Suprapubic skin (tissue), 4 donors: Measurements from ENCODE around the gene PLAGL2. TPM values are rescaled to one million over a fixed set of nuclear protein-coding genes. Genes with fewer than 3 reads are reported as not detected.
A peak's percentile ranks its signal among the peaks of the same experiment; 100 is the strongest.

Experiments used
- DNase-seq, 2 donors: peaks; one replicate each; pipeline ENCODE4 v3.0.0-alpha.2; 2019; ENCODE audit warnings: low spot score in 2 of 2
- H3K27ac ChIP-seq: fragments of 200-600 bp; sonication (generic); one replicate; pipeline ENCODE4 v1.5.1; 2019
- H3K27me3 ChIP-seq: fragments of 200-600 bp; sonication (generic); one replicate; pipeline ENCODE4 v1.5.1; 2019
- H3K36me3 ChIP-seq: fragments of 200-600 bp; sonication (generic); one replicate; pipeline ENCODE4 v1.5.1; 2019
- H3K4me1 ChIP-seq: fragments of 200-600 bp; sonication (generic); one replicate; pipeline ENCODE4 v1.5.1; 2019
- H3K4me3 ChIP-seq: fragments of 200-600 bp; sonication (generic); one replicate; pipeline ENCODE4 v1.5.1; 2019; ENCODE audit warnings: mild to moderate bottlenecking
- H3K9me3 ChIP-seq: fragments of 200-600 bp; sonication (generic); one replicate; pipeline ENCODE4 v1.5.1; 2019
- EP300 ChIP-seq: sonication (generic); formaldehyde crosslinking; IDR thresholded peaks from one replicate; pipeline ENCODE4 v1.6.1; 2017; ENCODE audit warnings: antibody characterized with exemption
- POLR2A ChIP-seq, 2 donors: fragments of 450-650 bp; IDR thresholded peaks; one replicate each; pipeline ENCODE4 v1.6.1; 2017; ENCODE audit warnings: antibody characterized with exemption in 2 of 2, mild to moderate bottlenecking in 2 of 2, moderate library complexity in 2 of 2
- POLR2AphosphoS5 ChIP-seq, 3 donors: sonication (generic); formaldehyde crosslinking; IDR thresholded peaks; one replicate each; pipeline ENCODE4 v1.6.1; 2017; ENCODE audit warnings: antibody characterized with exemption in 3 of 3
- whole genome bisulfite sequencing: methylation state at CpG from one replicate; pipeline ENCODE4 v1.1.5; 2018; 5-methylcytosine and 5-hydroxymethylcytosine counted together
- total RNA-seq, 4 donors: library from RNA; depleted of rRNA; stranded (reverse); fragments of >200 nt; gene quantifications; one replicate each; pipeline ENCODE4 v1.1.0, GENCODE V29; 2016
- TF ChIP-seq, protein P1 (sequence below), 2 donors: fragments of 200-600 bp in 1 of 2; fragments of 450-650 bp in 1 of 2; sonication (generic) in 1 of 2; IDR thresholded peaks; one replicate each; pipeline ENCODE4 v1.5.1; 2016 to 2019; ENCODE audit warnings: antibody characterized with exemption in 2 of 2, mild to moderate bottlenecking in 1 of 2, moderate library complexity in 1 of 2

The PLAGL2 gene, protein sequence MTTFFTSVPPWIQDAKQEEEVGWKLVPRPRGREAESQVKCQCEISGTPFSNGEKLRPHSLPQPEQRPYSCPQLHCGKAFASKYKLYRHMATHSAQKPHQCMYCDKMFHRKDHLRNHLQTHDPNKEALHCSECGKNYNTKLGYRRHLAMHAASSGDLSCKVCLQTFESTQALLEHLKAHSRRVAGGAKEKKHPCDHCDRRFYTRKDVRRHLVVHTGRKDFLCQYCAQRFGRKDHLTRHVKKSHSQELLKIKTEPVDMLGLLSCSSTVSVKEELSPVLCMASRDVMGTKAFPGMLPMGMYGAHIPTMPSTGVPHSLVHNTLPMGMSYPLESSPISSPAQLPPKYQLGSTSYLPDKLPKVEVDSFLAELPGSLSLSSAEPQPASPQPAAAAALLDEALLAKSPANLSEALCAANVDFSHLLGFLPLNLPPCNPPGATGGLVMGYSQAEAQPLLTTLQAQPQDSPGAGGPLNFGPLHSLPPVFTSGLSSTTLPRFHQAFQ
- 10 to 100 TPM; 13.0 to 28.8 (median 20.4) TPM for total RNA-seq

DNA sequence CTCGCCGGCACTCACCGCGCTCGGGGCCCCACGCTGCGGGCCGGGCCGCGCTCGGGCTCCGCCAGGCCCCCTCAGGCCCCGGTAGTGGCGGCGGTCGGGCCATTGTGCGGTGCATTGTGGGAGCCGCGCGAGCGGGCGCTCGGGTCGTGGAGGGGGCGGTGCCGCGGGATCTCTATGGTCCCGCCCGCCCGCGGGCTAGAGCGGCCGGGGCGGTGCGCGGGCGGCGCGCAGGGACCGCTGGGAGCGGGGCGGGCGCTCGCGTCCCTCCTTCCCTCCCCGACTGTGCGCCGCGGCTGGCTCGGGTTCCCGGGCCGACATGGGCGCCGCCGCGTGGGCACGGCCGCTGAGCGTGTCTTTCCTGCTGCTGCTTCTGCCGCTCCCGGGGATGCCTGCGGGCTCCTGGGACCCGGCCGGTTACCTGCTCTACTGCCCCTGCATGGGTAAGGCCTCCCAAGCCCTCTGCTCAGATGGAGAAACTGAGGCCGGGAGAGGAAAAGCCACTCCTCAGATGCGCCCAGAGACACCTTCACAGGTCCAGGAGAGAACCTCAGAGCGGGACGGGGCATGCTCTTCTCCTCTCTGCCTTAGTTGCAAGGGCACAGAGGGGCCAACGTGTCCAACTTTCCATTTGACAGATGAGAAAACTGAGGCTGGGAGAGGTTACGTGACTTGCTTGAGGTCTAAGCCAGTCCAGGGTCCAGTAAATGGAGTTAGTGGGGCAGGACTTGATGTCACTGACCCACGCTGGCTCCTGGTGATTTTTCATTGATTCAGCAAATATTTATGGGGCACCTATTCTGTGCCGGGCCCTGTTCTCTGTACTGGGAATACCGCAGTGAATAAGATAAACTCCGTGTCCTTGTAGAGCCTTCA, at the start of gene PLAGL2, which contains the start of gene POFUT1:
Gene PLAGL2 (minus strand): TSS at position 118 of the 873 bp plus-strand sequence. CDS start 5,565 bp downstream, outside the sequence.
Gene POFUT1 (plus strand): TSS at position 255 of the 873 bp plus-strand sequence. CDS start 62 bp downstream, at position 317.
- Histone ChIP-seq H3K27ac (peak within 1 kb of the TSS; percentile 95), H3K4me3 (peak within 1 kb of the TSS; percentile 95), H3K27me3 (no peaks in the 10 kb centered on the region), H3K36me3 (peaks cover 12% of the 10 kb centered on the region), H3K4me1 (peaks cover 64% of the 10 kb centered on the region), H3K9me3 (no peaks in the 10 kb centered on the region)
- peak; percentile 16 to 72 for TF ChIP-seq POLR2A (IDR thresholded peaks at IDR 0.05)
- no peak for TF ChIP-seq POLR2AphosphoS5 (IDR thresholded peaks at IDR 0.05)
- TF ChIP-seq, protein P1, sequence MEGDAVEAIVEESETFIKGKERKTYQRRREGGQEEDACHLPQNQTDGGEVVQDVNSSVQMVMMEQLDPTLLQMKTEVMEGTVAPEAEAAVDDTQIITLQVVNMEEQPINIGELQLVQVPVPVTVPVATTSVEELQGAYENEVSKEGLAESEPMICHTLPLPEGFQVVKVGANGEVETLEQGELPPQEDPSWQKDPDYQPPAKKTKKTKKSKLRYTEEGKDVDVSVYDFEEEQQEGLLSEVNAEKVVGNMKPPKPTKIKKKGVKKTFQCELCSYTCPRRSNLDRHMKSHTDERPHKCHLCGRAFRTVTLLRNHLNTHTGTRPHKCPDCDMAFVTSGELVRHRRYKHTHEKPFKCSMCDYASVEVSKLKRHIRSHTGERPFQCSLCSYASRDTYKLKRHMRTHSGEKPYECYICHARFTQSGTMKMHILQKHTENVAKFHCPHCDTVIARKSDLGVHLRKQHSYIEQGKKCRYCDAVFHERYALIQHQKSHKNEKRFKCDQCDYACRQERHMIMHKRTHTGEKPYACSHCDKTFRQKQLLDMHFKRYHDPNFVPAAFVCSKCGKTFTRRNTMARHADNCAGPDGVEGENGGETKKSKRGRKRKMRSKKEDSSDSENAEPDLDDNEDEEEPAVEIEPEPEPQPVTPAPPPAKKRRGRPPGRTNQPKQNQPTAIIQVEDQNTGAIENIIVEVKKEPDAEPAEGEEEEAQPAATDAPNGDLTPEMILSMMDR (IDR thresholded peaks at IDR 0.05): peak in 1 of 2 donors; percentile 14
- WGBS: 1% methylated on average over 22 of the region's 74 CpGs
- peak; percentile 90 for DNase-seq

DNA sequence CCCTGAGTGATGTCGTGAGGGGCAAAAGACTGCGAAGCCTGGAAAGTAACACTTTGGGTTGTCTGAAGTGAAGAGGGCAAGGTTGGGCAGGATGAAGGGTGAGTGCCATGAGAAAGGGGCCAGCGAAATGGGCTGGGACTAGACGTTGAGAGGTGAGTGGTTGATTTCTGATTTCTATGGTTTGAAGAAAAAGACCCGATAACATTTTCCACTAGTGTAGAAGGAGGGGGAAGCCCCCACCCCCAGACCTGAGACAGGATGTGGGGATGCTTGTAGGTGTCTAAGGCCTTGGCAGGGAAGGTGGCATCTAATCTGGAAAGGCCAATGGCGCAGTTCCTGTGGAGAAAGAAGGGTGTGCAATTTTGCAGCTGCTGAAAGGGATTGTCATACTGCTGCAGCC, 44.6 kb upstream of the PLAGL2 start:
- DNase-seq: no peak
- Histone ChIP-seq H3K4me1 (no peaks in the 10 kb centered on the region), H3K27ac (no peak overlapping the region), H3K27me3 (no peaks in the 10 kb centered on the region), H3K9me3 (no peaks in the 10 kb centered on the region), H3K36me3 (no peaks in the 10 kb centered on the region), H3K4me3 (no peak overlapping the region)
- WGBS: 83% methylated on average over 6 of the region's 6 CpGs
- no peak for TF ChIP-seq POLR2AphosphoS5 (IDR thresholded peaks at IDR 0.05)
- TF ChIP-seq EP300: no peak
- TF ChIP-seq, protein P1 (IDR thresholded peaks at IDR 0.05): no peak
- TF ChIP-seq POLR2A (IDR thresholded peaks at IDR 0.05): no peak

DNA sequence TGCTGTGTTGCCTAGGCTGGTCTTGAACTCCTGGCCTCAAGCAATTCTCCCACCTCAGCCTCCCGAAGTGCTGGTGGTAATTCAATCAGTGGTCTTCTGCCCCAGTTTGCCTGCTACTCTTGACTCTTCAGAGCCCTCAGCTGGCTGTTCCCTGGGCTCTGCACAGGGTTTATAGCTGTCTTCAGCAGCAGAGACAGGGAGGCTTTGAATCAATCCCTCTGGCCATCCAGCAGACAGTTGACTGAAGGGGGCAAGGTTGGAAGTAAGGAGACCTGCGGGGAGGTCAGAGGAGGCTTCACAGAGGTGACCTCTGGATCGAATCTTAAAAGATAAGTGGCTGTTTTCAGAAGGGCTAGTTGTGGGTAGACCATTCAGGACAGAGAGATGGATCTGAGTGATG, 43.9 kb upstream of the PLAGL2 start:
- H3K27ac ChIP-seq: no peak overlapping the region
- H3K4me3 ChIP-seq: no peak overlapping the region
- TF ChIP-seq EP300 (no peak), POLR2AphosphoS5 (IDR thresholded peaks at IDR 0.05) (no peak), POLR2A (IDR thresholded peaks at IDR 0.05) (no peak)
- TF ChIP-seq, protein P1 (IDR thresholded peaks at IDR 0.05): no peak
- no peak for DNase-seq
- no peaks in the 10 kb centered on the region for H3K36me3 ChIP-seq
- no peaks in the 10 kb centered on the region for H3K4me1 ChIP-seq
- H3K9me3 ChIP-seq: no peaks in the 10 kb centered on the region
- no peaks in the 10 kb centered on the region for H3K27me3 ChIP-seq
- 72% methylated on average over 3 of the region's 3 CpGs for WGBS

DNA sequence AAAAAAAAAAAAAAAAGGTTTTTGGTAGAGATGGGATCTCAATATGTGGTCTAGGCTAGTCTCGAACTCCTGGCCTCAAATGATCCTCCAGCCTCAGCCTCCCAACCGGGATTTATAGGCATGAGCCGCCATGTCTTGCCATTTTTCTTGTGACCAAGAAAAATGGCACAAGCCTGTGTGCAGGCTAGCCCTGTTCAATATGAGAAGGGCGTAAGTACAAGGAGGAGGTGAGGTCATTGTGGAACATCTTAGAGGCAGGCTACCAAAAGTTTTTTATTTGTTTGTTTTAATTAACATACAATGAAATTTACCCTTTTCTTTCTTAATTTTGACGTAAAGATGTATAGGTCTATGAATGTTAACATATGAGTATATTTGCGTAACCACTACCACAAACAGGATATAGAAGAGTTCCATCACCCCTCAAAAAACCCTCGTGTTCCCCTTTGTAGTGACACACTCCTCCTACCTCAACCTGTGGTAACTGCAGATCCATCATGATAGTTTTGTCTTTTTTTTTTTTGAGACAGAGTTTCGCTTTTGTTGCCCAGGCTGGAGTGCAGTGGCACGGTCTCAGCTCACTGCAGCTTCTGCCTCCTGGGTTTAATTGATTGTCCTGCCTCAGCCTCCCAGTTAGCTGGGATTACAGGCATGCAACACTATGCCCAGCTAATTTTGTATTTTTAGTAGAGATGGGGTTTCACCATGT, 41.6 kb upstream of the PLAGL2 start:
- Histone ChIP-seq H3K4me3 (no peak overlapping the region), H3K9me3 (no peaks in the 10 kb centered on the region), H3K4me1 (no peaks in the 10 kb centered on the region), H3K27ac (no peak overlapping the region), H3K27me3 (no peaks in the 10 kb centered on the region), H3K36me3 (no peaks in the 10 kb centered on the region)
- TF ChIP-seq EP300 (no peak), POLR2AphosphoS5 (IDR thresholded peaks at IDR 0.05) (no peak), POLR2A (IDR thresholded peaks at IDR 0.05) (no peak)
- TF ChIP-seq, protein P1 (IDR thresholded peaks at IDR 0.05): no peak
- no peak for DNase-seq
- WGBS: 84% methylated on average over 9 of the region's 9 CpGs
